Activated CD4-positive, alpha-beta memory T cell treated with anti-CD3 and anti-CD28 coated beads for 36 hours (primary cell): ENCODE data around the gene ISLR2. TPM values are rescaled to one million over a fixed set of nuclear protein-coding genes. Genes with fewer than 3 reads are reported as not detected.
"Not testable (repeated sequence)": the region's sequence is repeated elsewhere in the genome, so short reads cannot be mapped to it uniquely, and the experiment has no call there.

Experiments used
- CTCF ChIA-PET: fragments of 350-600 bp; sonication (Branson Sonifier 250); formaldehyde crosslinking; loops from one replicate; lab custom pipeline; 2021; ENCODE audit warnings: antibody characterized with exemption, inconsistent platforms; lab: Charles Lee
- POLR2A ChIA-PET: fragments of 350-600 bp; sonication (Branson Sonifier 250); formaldehyde crosslinking; loops from one replicate; lab custom pipeline; 2021; ENCODE audit warnings: antibody characterized with exemption; lab: Charles Lee
- DNase-seq: peaks from one replicate; pipeline ENCODE4 v3.0.0-alpha.2; 2020
- H3K27ac Mint-ChIP-seq: one replicate; pipeline ENCODE4 v1.8.0; 2021; ENCODE audit warnings: mixed read lengths
- H3K27me3 Mint-ChIP-seq: one replicate; pipeline ENCODE4 v1.8.0; 2021; ENCODE audit warnings: mixed read lengths
- H3K36me3 Mint-ChIP-seq: one replicate; pipeline ENCODE4 v1.8.0; 2021; ENCODE audit warnings: mixed read lengths
- H3K4me1 Mint-ChIP-seq: one replicate; pipeline ENCODE4 v1.8.0; 2021; ENCODE audit warnings: low read depth, mixed read lengths
- H3K4me3 Mint-ChIP-seq: one replicate; pipeline ENCODE4 v1.8.0; 2021; ENCODE audit warnings: mild to moderate bottlenecking, mixed read lengths
- H3K9me3 Mint-ChIP-seq: one replicate; pipeline ENCODE4 v1.8.0; 2021; ENCODE audit warnings: mixed read lengths
- intact Hi-C: fragments of 100-400 bp; cut with micrococcal nuclease; formaldehyde crosslinking; loops from one replicate; pipeline ENCODE4 v1.15.1; 2023
- total RNA-seq, 2 experiments: library from RNA; stranded (reverse); gene quantifications; one replicate each; pipeline ENCODE4 v1.2.3, GENCODE V29; 2021

Gene ISLR2, protein sequence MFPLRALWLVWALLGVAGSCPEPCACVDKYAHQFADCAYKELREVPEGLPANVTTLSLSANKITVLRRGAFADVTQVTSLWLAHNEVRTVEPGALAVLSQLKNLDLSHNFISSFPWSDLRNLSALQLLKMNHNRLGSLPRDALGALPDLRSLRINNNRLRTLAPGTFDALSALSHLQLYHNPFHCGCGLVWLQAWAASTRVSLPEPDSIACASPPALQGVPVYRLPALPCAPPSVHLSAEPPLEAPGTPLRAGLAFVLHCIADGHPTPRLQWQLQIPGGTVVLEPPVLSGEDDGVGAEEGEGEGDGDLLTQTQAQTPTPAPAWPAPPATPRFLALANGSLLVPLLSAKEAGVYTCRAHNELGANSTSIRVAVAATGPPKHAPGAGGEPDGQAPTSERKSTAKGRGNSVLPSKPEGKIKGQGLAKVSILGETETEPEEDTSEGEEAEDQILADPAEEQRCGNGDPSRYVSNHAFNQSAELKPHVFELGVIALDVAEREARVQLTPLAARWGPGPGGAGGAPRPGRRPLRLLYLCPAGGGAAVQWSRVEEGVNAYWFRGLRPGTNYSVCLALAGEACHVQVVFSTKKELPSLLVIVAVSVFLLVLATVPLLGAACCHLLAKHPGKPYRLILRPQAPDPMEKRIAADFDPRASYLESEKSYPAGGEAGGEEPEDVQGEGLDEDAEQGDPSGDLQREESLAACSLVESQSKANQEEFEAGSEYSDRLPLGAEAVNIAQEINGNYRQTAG
- not detected for total RNA-seq

DNA sequence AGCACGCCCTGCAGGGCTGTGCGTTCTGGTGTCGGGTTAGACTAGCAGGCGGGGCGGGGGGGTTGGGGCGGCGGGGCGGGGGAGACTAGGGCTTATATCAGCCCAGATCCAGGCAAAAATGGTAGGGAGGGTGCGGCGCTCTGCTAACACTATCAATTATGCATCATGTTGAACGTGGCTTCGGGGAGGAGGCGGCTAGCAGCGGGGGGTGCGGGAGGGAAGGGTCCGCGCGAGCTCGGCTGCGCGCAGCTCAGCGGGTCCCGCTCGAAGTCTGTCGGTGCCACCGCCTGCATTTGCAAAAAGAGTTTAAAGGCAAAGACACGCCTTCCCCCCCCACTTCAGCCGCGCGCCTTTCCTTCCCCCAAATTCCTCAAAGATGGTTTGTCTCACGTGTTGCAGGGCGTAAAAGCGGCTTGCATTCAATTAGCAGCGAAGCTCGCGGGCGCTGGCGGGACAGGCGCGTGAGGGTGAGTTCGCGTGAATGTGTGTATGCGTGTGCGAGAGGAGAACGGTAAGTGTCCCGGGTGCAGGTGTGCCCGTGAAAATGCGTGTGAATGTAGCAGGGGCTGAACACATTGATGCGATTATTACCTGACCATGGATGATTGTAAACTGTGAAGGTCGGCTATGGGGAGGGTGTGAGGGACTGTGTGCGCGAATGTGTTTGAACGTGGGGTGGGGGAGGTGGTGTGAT, at the start of gene ISLR2:
Gene ISLR2, plus strand, starts transcription at position 432 of the 694 bp plus-strand sequence. CDS start 2,169 bp downstream, outside the sequence.
- Mint-ChIP-seq H3K4me3 (no peak within 1 kb of the TSS), H3K9me3 (no peaks in the 10 kb centered on the region), H3K4me1 (peaks cover 29% of the 10 kb centered on the region), H3K36me3 (no peaks in the 10 kb centered on the region), H3K27me3 (peaks cover 76% of the 10 kb centered on the region), H3K27ac (peak within 1 kb of the TSS; percentile 54)
- POLR2A ChIA-PET = no interaction called here
- no peak for DNase-seq
- CTCF ChIA-PET = interaction anchor here (1.4 to 3.2 kb wide), 4 partner anchors 77 to 198 kb away, joined by 3 to 32 read pairs (median 6); no protein-coding TSS in a partner anchor
- intact Hi-C loops = no loop called here

DNA sequence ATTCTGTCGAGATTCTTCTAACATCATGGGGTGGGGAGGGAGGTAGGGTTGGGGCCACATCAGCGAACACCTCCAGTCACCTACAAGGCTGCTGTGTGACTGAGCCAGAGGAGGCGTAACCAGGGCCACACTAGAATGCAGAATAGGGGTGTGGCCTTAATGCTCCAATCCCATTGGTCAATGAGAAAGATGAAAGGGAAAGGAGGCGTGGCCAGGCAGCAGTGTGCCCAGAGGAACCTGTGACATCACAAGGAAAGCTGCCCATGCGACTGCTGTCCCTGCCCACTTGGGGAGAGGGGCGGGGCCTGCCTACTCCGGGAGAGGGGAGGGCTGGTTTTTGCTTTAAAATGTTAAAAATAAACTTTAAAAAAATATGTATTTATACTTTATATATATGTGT, 47.9 kb upstream of the ISLR2 start, which contains the start of gene GOLGA6A:
Gene GOLGA6A, minus strand, starts transcription at position 101 of the 400 bp plus-strand sequence. Its CDS starts 41 bp downstream, at position 60.
- H3K27me3 Mint-ChIP-seq, CTCF ChIA-PET, H3K9me3 Mint-ChIP-seq, H3K36me3 Mint-ChIP-seq, H3K4me3 Mint-ChIP-seq, H3K4me1 Mint-ChIP-seq, DNase-seq, intact Hi-C loops, H3K27ac Mint-ChIP-seq, POLR2A ChIA-PET: not testable (repeated sequence)

DNA sequence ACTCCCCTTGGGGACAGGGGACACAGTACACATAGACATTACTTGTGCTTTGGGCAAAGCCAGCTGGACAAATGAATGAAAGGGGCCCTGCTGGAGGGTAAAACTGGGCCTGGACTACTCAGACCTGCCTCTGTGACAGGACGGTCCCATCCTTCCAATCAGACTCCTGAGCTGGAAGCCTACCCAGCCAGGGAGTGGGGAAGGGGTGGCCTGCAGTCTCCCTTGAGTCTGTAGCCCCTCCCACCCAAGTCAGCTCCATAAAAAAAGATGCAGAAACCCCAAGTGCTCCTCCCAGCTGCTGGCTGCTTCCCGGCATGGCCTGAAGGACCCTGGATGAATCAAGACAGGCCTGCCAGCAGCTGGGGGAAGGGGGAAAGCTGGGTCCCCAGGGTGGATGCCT, 35.8 kb upstream of the ISLR2 start:
- H3K27me3 Mint-ChIP-seq, H3K36me3 Mint-ChIP-seq, DNase-seq, H3K4me3 Mint-ChIP-seq, H3K9me3 Mint-ChIP-seq, intact Hi-C loops, CTCF ChIA-PET, H3K27ac Mint-ChIP-seq, POLR2A ChIA-PET, H3K4me1 Mint-ChIP-seq: not testable (repeated sequence)

DNA sequence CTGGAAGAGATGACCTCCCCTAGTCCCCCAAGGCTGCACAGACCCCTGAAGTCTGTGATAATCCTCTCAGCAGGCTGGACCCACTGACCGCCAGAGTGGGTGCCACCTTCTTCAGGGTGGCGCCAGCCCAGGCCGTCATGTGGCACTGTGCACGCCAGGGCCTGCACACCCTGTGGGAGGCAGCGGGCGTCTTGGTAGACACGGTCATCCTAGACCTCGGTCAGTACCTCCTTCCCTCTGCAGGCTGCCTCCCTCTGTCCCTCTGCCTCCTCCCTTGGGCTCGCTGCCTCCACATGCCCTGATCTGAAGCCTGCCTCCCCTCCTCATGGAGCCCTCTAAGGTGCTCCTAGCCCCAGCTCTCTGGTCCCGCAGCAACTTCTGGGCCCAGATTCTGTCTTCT, 34.8 kb upstream of the ISLR2 start:
- H3K4me3 Mint-ChIP-seq, H3K9me3 Mint-ChIP-seq, CTCF ChIA-PET, DNase-seq, POLR2A ChIA-PET, H3K4me1 Mint-ChIP-seq, H3K36me3 Mint-ChIP-seq, intact Hi-C loops, H3K27ac Mint-ChIP-seq, H3K27me3 Mint-ChIP-seq: not testable (repeated sequence)

DNA sequence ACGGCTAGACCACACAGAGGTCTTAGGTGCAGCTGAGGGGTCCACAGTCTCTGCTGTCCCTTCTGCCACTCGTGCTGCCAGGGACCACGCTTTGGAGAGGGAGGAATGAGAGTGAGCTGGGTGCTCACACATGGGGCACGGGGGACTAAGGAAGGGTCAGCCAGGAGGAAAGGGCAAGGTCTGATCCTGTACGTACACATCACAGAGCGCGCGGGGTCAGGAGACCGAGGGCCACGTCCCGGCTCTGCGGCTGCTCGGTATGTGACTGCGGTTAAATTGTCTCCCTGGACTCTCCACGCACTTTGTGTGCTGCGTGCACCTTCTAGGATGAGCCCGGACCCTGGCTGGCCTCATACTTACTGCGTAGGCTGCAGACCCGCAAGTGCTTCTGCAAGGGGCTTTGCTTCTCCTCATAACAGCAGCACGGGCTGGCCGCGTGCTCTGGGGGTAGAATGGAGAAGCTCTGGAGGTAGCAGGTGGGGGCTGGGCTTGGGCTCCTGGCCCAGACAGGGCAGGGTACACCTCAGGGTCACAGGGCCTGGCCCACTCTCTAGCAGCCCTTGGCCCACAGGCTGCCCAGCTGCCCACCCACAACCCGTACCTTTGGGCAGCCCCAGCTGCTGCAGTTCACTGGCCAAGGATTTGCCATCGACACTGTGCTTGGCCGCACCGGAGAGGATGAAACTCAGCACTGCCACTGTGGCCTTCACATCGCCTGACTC, 33.5 kb upstream of the ISLR2 start:
- H3K36me3 Mint-ChIP-seq, DNase-seq, CTCF ChIA-PET, H3K4me1 Mint-ChIP-seq, intact Hi-C loops, POLR2A ChIA-PET, H3K27me3 Mint-ChIP-seq, H3K27ac Mint-ChIP-seq, H3K4me3 Mint-ChIP-seq, H3K9me3 Mint-ChIP-seq: not testable (repeated sequence)

DNA sequence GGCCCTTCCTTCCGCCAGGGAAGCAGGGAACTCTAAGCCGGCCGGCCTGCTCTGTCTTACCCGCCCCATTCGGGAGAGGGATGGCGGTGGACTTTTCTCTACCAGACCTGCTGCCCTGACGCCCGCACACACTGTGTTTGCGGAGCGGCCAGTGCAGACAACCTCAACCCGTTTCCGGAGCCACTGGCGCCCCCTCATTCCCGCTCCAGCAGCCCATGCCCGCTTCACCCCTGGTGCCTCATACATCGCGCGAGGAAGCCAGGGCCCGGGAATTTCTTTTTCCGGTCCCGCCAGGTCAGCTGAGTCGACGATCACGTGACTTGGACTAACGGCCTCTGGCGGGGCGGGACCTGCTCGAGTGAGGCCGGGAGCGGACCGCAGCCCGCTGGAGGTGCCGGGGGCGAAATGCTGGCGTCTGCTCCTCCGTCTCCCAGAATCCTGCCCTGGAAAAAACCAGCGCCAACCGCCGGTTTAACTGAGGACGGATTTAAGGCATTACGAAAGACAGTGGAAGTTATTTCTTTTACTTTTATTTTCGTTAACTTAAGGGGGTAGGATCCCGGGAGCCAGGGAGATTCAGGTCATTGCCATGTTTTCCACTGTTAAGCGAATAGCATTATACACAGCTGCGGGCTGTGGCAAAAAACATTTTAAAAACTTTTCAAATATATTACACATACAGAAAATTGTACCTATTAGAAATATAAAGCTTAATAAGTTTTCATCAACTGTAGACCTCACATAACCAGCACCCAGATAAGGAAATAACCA, 30.2 kb upstream of the ISLR2 start:
- H3K4me1 Mint-ChIP-seq, CTCF ChIA-PET, H3K27me3 Mint-ChIP-seq, intact Hi-C loops, H3K9me3 Mint-ChIP-seq, H3K36me3 Mint-ChIP-seq, POLR2A ChIA-PET: not testable (repeated sequence)
- peak overlapping the region; percentile 85 for H3K4me3 Mint-ChIP-seq
- peak; percentile 93 for DNase-seq
- H3K27ac Mint-ChIP-seq = peak overlapping the region; percentile 76

DNA sequence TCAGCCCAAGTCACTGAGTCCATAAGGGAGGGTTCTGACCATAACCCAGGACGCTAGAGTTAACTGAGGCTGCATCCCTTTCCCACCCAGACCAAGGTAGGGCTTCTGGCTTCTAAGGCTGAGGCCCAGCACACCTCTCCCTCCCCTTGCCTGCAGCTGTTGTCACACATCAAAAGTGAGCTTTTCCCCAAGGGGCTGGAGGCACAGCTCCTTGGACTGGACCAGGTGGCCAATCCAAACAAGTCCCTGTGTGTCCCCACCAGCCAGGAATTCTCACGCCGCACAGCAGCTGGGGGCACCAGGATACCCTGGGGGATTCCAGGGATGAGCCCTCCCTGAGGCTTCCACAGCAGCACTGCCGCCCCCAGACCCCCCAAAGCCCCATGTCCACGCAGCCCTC, 22.3 kb upstream of the ISLR2 start:
- H3K27me3 Mint-ChIP-seq = peaks cover 1% of the 10 kb centered on the region
- no peak overlapping the region for H3K4me3 Mint-ChIP-seq
- DNase-seq = no peak
- H3K27ac Mint-ChIP-seq = no peak overlapping the region
- H3K4me1 Mint-ChIP-seq = no peaks in the 10 kb centered on the region
- H3K9me3 Mint-ChIP-seq = no peaks in the 10 kb centered on the region
- POLR2A ChIA-PET = no interaction called here
- CTCF ChIA-PET = no interaction called here
- intact Hi-C loops = no loop called here
- H3K36me3 Mint-ChIP-seq = no peaks in the 10 kb centered on the region

DNA sequence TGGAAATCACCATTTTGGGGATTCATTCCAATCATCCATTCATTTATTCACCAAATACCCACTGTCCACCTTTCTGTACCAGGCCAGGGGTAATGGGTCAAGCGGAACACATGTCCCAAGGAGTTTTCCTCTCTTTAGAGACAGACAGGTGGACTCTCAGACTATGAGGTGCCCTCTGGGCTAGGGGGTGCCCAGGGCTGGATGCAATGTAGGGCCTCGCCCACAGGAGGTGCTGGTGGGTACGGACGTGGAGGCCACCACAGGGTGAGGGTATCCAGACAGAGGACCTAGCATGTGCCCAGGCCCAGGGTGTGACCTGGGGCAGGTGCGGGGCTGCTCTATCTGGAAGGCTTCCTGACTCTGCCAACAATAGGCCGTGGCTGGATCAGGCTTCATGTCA, 21.8 kb upstream of the ISLR2 start:
- not testable (repeated sequence) for H3K27ac Mint-ChIP-seq, H3K4me3 Mint-ChIP-seq

DNA sequence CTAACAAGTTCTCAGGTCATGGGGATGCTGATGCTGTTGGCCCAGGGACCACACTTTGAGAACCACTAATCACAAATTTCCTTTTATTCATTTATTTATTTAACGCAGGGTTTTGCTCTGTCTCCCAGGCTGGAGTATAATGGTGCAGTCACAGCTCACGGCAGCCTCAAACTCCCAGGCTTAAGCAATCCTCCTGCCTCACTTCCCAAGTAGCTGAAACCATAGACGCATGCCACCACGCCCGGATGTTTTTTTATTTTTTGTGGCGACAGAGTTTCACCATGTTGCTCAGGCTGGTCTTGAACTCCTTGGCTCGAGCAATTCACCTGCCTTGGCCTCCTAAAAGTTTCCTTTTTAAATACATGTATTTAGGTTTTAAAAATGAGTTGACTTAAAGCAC, 20.7 kb upstream of the ISLR2 start:
- peaks cover 3% of the 10 kb centered on the region for H3K27me3 Mint-ChIP-seq
- H3K36me3 Mint-ChIP-seq = no peaks in the 10 kb centered on the region
- no peak overlapping the region for H3K27ac Mint-ChIP-seq
- DNase-seq = no peak
- no peak overlapping the region for H3K4me3 Mint-ChIP-seq
- no peaks in the 10 kb centered on the region for H3K9me3 Mint-ChIP-seq
- POLR2A ChIA-PET = no interaction called here
- CTCF ChIA-PET = no interaction called here
- intact Hi-C loops = no loop called here
- no peaks in the 10 kb centered on the region for H3K4me1 Mint-ChIP-seq

More for the DNA sequence above, 21.8 kb upstream of the ISLR2 start:
- H3K36me3 Mint-ChIP-seq, POLR2A ChIA-PET, CTCF ChIA-PET, H3K9me3 Mint-ChIP-seq, H3K4me1 Mint-ChIP-seq, intact Hi-C loops, H3K27me3 Mint-ChIP-seq: not testable (repeated sequence)
- peak; percentile 23 for DNase-seq

DNA sequence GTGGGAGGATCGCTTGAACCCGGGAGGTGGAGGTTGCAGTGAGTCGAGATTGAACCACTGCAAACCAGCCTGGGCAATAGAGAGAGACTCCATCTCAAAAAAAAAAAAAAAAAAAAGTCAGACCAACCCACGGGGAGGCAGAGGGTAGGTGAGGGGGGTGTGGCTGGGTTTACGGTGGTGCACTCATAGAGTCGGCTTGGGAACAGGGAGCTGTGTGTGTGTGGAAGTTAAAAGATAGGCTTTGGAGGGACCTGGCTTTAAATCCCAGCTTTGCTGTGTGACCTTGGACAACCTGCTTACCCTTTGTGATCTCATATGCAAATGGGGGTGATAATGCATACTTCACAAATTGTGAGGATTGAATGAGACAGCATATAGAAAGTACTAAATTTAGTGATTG, 10.0 kb upstream of the ISLR2 start:
- POLR2A ChIA-PET = no interaction called here
- Mint-ChIP-seq H3K9me3 (no peaks in the 10 kb centered on the region), H3K27me3 (peaks cover 15% of the 10 kb centered on the region), H3K36me3 (no peaks in the 10 kb centered on the region), H3K4me1 (no peaks in the 10 kb centered on the region), H3K27ac (no peak overlapping the region), H3K4me3 (no peak overlapping the region)
- intact Hi-C loops = no loop called here
- DNase-seq = no peak
- CTCF ChIA-PET = no interaction called here

DNA sequence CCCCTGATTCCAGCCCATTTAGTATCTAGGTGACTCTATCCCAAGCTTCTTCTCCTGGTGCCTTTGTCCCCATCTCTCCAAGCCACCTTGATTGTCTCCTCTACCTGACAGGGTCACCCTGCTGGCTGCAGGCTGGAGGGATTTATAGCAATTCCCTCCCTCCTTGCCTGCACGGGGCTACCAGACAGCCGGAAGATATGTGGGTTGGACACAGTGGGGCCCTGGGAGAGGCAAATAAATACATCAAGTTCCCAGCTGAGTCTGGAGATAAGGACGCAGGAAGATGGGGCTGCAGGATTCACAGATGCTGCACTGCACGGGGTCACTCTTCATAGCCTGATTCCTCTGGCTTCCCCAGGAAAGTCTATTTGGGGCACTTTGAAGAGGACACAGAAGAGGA, 9.3 kb upstream of the ISLR2 start:
- CTCF ChIA-PET = no interaction called here
- intact Hi-C loops = no loop called here
- Mint-ChIP-seq H3K36me3 (no peaks in the 10 kb centered on the region), H3K27me3 (peaks cover 15% of the 10 kb centered on the region), H3K4me3 (no peak overlapping the region), H3K4me1 (no peaks in the 10 kb centered on the region), H3K27ac (no peak overlapping the region), H3K9me3 (no peaks in the 10 kb centered on the region)
- no peak for DNase-seq
- POLR2A ChIA-PET = no interaction called here
